Left kidney (tissue), 2 donors: ENCODE data around the gene PLEK. TPM values are rescaled to one million over a fixed set of nuclear protein-coding genes. Genes with fewer than 3 reads are reported as not detected.
"Not testable (repeated sequence)": the region's sequence is repeated elsewhere in the genome, so short reads cannot be mapped to it uniquely, and the experiment has no call there.

Source experiments
- DNase-seq: peaks from one replicate; pipeline ENCODE4 v3.0.0-alpha.2; 2013
- polyA plus RNA-seq: library from polyadenylated mRNA; unstranded; fragments of 120-200 nt; gene quantifications from one replicate; pipeline ENCODE4 v1.2.1, GENCODE V29; 2013; ENCODE audit not compliant: insufficient read length

The PLEK gene
- polyA plus RNA-seq, 1 donor = 4.7 TPM

- DNase-seq = no peak
Measured at GRCh38 chr2:68441994-68442322, 76.9 kb downstream of the PLEK start.

DNA sequence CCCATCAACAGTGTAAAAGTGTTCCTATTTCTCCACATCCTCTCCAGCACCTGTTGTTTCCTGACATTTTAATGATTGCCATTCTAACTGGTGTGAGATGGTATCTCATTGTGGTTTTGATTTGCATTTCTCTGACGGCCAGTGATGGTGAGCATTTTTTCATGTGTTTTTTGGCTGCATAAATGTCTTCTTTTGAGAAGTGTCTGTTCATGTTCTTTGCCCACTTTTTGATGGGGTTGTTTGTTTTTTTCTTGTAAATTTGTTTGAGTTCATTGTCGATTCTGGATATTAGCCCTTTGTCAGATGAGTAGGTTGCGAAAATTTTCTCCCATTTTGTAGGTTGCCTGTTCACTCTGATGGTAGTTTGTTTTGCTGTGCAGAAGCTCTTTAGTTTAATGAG is 81.3 kb downstream of the PLEK start:
- not testable (repeated sequence) for DNase-seq

Other genes starting within 250 kb of the PLEK start
- gene PNO1, start 207.4 kb upstream of the PLEK start, polyA plus RNA-seq = 17.0 TPM
- gene PPP3R1, start 112.8 kb upstream of the PLEK start, polyA plus RNA-seq = 71.5 TPM
- 21.5 TPM for gene CNRIP1, start 45.3 kb upstream of the PLEK start, polyA plus RNA-seq
- 2.3 TPM for gene FBXO48, start 102.0 kb downstream of the PLEK start, polyA plus RNA-seq
- gene APLF, start 102.3 kb downstream of the PLEK start, polyA plus RNA-seq = 4.8 TPM